HG03159 (cell line): Measurements from ENCODE around the gene ADPRHL1.
"Not testable (repeated sequence)": the region's sequence is repeated elsewhere in the genome, so short reads cannot be mapped to it uniquely, and the experiment has no call there.

Experiments used
- ATAC-seq: cut with Tn5 transposase; IDR thresholded peaks from one replicate; pipeline ENCODE4 v1.9.1; 2021; ENCODE audit warnings: mild to moderate bottlenecking, moderate library complexity; ENCODE audit not compliant: unreplicated experiment

Gene ADPRHL1

DNA sequence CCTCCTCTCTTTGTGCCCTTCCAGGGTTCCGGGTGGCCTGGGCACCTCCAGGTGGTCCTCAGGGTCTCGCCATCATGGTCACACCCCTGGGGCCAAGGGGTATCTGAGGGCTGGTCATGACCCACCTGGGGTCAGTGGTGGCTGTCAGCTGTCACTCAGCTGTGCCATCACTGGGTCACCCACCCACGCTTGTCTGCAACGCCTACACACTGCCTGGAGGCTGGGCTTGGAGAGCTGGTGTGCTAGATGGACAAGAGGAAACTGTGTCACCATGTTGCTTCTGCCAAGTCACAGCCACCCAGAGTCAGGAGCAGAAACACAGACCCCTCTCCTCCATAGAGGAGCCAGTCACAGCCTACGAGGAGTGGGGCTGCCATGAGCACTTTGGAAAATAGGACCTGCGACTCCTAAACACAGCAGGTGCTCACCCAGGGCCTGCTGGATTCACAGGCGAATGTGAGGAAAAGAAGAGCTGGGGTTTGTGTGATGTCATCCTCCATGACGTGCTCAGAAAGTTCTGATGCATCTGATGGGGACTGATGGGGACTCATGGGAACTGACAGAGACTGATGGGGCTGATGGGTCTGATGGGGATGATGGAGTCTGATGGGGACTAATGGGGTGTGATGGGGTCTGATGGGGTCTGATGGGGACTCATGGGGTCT lies 78.6 kb downstream of the ADPRHL1 start:
- no peak for ATAC-seq

GRCh38 chr13:113373811-113374485 lies 79.3 kb downstream of the ADPRHL1 start:
- ATAC-seq: no peak

- not testable (repeated sequence) for ATAC-seq
Measured at GRCh38 chr13:113371701-113372100, 81.6 kb downstream of the ADPRHL1 start.

DNA sequence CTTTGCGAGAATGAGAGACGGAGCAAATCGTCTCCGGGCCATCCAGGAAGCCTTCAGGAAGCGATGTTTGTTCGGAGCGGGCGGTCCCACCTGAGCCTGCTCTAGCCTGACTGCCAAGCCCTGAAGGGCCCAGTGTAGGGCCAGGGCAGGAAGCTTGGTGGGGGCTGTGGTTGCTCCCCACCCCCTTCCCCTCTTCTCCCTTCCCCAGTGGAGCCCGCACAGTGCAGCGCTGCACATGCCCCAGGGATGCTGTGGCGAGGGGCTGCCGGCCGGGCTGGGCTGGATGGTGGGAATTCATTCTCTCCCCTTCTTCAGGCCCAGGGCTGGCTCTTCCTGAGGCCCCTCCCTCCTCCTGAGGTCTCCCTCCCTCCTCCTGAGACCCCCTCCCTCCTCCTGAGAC lies 82.2 kb downstream of the ADPRHL1 start:
- ATAC-seq: no peak

DNA sequence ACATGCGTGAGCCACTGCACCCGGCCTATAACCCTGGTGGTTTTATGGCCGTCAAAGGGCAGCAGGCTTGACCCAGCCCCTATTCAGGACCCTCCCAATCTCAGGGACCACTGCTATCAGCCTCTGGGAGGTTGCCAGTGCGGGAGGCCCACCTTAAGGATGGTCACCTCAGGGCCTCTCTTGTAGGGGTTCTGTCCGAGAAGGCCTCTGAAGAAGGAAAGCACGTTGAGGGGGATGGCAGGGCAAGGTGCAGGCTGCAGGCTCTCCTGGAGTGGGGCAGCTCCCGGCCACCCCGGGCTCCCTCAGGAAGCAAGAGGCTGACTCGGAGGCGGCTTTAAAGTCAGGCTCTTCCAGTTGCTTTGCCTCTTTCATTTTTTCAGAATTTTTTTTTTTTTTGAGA lies 83.4 kb downstream of the ADPRHL1 start:
- ATAC-seq: no peak

DNA sequence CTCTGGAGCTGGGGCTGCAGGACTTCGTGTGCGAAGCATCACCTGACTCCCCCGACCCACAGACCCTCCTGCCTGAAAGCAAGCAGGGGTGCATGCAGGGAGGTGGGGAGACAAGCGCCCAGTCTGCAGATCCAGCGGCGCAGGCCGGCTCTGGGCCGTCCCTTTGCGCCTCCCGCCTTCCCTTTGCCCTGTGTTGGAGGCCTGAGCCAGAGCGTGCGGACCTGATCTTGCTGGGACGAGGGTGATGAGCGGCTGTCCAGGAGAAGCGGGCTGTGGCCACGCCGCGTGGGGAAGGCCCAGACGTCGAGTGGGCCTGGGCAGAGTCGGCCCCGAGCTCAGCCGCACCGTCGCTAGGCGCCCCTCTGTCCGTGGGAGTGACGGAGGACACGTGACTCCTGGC lies 84.1 kb downstream of the ADPRHL1 start:
- ATAC-seq: no peak

DNA sequence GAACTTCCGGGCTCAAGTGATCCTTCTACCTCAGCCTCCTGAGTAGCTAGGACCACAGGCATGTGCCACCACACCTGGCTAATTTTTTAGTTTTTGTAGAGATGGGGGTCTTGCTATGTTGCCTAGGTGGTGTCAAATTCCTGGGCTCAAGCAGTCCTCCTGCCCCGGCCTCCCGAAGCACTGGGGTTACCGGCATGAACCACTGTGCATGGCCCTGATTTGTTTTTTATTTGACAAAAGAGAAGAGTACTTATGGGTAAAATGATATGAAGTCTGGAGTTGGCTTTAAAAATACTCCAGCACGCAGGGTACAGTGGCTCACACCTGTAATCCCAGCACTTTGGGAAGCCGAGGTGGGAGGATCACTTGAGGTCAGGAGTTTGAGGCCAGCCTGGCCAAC lies 84.9 kb downstream of the ADPRHL1 start:
- ATAC-seq: not testable (repeated sequence)

- ATAC-seq: no peak
Measured at GRCh38 chr13:113367771-113368170, 85.5 kb downstream of the ADPRHL1 start.

DNA sequence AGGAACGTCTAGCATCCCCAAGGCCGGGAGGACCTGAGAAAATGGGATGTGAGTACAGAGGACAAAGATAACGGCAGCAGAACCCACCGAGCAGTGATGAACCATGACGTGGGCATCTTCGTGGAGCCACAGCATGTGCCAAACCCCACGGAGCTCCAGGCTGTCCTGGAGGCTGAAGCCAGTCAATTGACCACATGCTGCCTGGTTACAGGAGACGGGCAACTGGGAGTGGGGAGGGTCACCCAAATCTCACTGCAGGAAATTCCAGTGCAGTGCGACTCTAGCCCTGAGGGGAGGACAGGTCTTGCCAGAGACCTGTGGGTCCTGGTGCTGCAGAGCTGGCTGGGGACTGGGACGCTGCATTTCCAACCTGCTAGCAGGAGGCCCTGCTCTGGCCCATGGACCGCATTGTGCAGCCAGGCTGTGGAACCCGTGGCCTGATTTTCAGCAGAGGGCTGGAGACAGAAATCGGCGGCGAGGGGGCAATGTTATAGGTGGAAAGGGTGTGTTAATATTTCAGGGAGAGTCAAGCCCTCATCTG lies 86.2 kb downstream of the ADPRHL1 start:
- no peak for ATAC-seq

- ATAC-seq: no peak
Measured at GRCh38 chr13:113365971-113366588, 87.2 kb downstream of the ADPRHL1 start.

GRCh38 chr13:113365583-113365970 lies 87.7 kb downstream of the ADPRHL1 start:
- ATAC-seq: no peak

GRCh38 chr13:113364901-113365582 lies 88.2 kb downstream of the ADPRHL1 start:
- ATAC-seq: no peak

- no peak for ATAC-seq
Measured at GRCh38 chr13:113364311-113364889, 88.9 kb downstream of the ADPRHL1 start.

DNA sequence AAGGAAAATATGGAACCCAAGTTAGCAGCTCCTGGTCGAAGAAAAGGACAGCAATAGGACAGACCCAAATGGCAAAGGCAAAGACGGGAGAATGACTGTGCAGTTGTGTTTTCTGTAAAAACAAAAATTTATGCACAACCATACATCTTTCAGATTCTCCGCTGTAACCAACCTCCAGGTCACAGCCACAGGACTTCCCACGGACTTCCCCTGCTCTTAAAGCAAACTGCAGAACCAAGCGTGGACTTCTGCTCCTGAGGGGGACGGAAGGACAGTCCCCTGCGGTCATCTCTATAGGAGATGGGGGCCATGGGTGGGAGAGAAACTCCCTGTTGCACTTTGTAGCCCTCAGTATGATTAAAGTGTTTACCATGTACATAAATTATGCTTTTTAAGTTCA lies 91.9 kb downstream of the ADPRHL1 start:
- no peak for ATAC-seq

GRCh38 chr13:113360446-113360845 lies 92.8 kb downstream of the ADPRHL1 start:
- ATAC-seq: no peak

- ATAC-seq: no peak
Measured at GRCh38 chr13:113359571-113359970, 93.7 kb downstream of the ADPRHL1 start.

DNA sequence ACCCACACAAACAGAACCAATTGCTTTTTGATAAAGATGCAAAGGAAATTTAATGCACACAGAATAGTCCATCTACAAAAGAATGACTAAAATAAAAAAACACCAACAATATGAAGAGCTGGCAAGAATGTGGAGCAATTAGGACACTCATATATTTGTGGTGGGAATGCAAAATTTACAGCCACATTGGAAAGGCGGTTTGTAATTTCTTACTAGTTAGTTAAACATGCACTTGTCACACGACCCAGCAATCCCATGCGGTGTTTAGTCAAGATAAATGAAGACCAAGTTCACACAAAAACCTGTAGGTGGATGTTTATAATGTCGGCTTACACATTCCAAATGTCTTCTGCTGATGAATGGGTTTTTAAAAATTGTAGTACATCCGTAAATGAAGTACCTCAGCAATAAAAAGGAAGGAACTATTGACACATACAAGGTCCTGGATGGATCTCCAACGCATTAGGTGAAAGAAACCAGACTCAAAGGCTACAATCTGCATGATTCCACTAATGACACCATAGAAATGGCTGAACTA lies 94.6 kb downstream of the ADPRHL1 start:
- ATAC-seq: no peak

- ATAC-seq: no peak
Measured at GRCh38 chr13:113357529-113357928, 95.8 kb downstream of the ADPRHL1 start.

GRCh38 chr13:113356596-113356995 lies 96.7 kb downstream of the ADPRHL1 start:
- ATAC-seq: no peak

GRCh38 chr13:113355621-113356020 lies 97.7 kb downstream of the ADPRHL1 start:
- no peak for ATAC-seq
